Gastroesophageal sphincter (tissue), 4 donors: ENCODE data around the gene PTK6. TPM values are rescaled to one million over a fixed set of nuclear protein-coding genes. Genes with fewer than 3 reads are reported as not detected.

Source experiments
- ATAC-seq: fragments of 150-250 bp; one replicate; pipeline ENCODE4 v1.9.1; 2016; ENCODE audit warnings: mild to moderate bottlenecking, moderate library complexity
- H3K27ac ChIP-seq, 4 donors: fragments of 200-600 bp; sonication (generic) in 3 of 4; 1 replicate in 3 of 4; 2 replicates in 1 of 4; pipeline ENCODE4 v1.5.1; 2016 to 2019
- H3K27me3 ChIP-seq: fragments of 200-600 bp; sonication (generic); one replicate; pipeline ENCODE4 v1.5.1; 2019
- H3K36me3 ChIP-seq, 2 donors: fragments of 200-600 bp; sonication (generic); one replicate each; pipeline ENCODE4 v1.5.1; 2019; ENCODE audit warnings: control low read depth in 1 of 2
- H3K4me1 ChIP-seq, 3 donors: fragments of 200-600 bp; sonication (generic); 1 replicate in 2 of 3; 2 replicates in 1 of 3; pipeline ENCODE4 v1.5.1; 2016 to 2019; ENCODE audit warnings: control low read depth in 2 of 3
- H3K4me3 ChIP-seq, 2 donors: fragments of 200-600 bp; sonication (generic); one replicate each; pipeline ENCODE4 v1.5.1; 2019; ENCODE audit warnings: mild to moderate bottlenecking in 1 of 2, moderate library complexity in 1 of 2
- H3K9me3 ChIP-seq, 3 donors: fragments of 200-600 bp; sonication (generic); one replicate each; pipeline ENCODE4 v1.5.1; 2017 to 2019; ENCODE audit warnings: control low read depth in 2 of 3
- EP300 ChIP-seq: sonication (generic); formaldehyde crosslinking; IDR thresholded peaks from one replicate; pipeline ENCODE4 v1.6.1; 2017; ENCODE audit warnings: antibody characterized with exemption, mild to moderate bottlenecking
- POLR2A ChIP-seq, 2 donors: fragments of 450-650 bp; IDR thresholded peaks; one replicate each; pipeline ENCODE4 v1.6.1; 2017; ENCODE audit warnings: antibody characterized with exemption in 2 of 2, mild to moderate bottlenecking in 2 of 2, moderate library complexity in 1 of 2
- POLR2AphosphoS5 ChIP-seq: sonication (generic); formaldehyde crosslinking; IDR thresholded peaks from one replicate; pipeline ENCODE4 v1.6.1; 2017; ENCODE audit warnings: antibody characterized with exemption
- WGBS, 2 donors: methylation state at CpG; one replicate each; pipeline ENCODE4 v1.1.5; 2018; ENCODE audit warnings: low coverage in 1 of 2; 5-methylcytosine and 5-hydroxymethylcytosine counted together
- total RNA-seq, 4 donors: library from RNA; depleted of rRNA; stranded (reverse); fragments of >200 nt; gene quantifications; one replicate each; pipeline ENCODE4 v1.1.0, GENCODE V29; 2016
- TF ChIP-seq, protein P1 (sequence below), 4 experiments: fragments of 200-600 bp in 2 of 4; fragments of 450-650 bp in 2 of 4; sonication (generic) in 1 of 4; IDR thresholded peaks; one replicate each; pipeline ENCODE4 v1.5.1; 2017 to 2019; ENCODE audit warnings: antibody characterized with exemption in 4 of 4, mild to moderate bottlenecking in 2 of 4, moderate library complexity in 2 of 4

Gene PTK6
- total RNA-seq, 4 donors from 2014 or later, result 0.13 to 2.1 (median 0.42) TPM; not detected in 1

DNA sequence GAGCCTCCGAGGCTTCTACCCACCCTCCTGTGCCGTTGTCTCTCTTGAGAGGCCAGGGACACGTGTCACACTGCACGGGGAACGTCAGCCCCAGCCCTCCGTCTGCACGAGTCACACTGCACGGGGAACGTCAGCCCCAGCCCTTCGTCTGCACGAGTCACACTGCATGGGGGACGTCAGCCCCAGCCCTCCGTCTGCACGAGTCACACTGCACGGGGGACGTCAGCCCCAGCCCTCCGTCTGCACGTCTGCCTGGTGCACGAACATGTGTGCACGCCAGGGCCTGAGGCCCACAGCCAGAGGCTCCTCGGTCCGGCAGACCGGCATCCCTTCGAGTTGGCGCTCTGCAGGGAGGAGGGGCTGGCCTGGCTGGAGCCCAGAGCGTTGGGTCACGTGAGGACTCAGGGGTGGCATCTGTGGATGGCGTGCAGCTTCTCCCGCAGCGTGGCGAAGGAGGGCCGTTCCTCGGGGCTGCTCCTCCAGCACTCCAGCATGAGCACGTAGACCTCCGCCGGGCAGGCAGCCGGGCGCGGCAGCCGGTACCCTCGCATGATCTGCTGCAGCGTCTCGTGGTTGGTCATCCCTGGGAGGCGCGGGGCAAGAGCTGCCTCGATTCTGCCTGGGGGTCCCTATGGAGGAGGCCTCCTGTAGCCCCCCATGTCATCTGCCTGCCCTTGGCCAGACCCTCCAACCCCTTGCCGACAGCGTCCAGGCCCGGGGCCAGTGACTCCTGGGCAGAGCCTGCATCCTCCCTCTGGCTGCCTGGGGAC is 3.4 kb upstream of the PTK6 start:
- H3K36me3 ChIP-seq, result no peaks in the 10 kb centered on the region
- no peak overlapping the region for H3K27ac ChIP-seq
- peaks cover 0 to 25% (median 8%) of the 10 kb centered on the region in 3 donors for H3K4me1 ChIP-seq
- peaks cover 47% of the 10 kb centered on the region for H3K27me3 ChIP-seq
- WGBS, 2 donors, result 93% methylated on average over 3 of the region's 49 CpGs; no CpG with 5 or more reads in 1 of the 2 donors
- no peak for ATAC-seq
- H3K9me3 ChIP-seq, result no peaks in the 10 kb centered on the region
- no peak for TF ChIP-seq POLR2AphosphoS5
- no peak for TF ChIP-seq EP300
- TF ChIP-seq, protein P1, sequence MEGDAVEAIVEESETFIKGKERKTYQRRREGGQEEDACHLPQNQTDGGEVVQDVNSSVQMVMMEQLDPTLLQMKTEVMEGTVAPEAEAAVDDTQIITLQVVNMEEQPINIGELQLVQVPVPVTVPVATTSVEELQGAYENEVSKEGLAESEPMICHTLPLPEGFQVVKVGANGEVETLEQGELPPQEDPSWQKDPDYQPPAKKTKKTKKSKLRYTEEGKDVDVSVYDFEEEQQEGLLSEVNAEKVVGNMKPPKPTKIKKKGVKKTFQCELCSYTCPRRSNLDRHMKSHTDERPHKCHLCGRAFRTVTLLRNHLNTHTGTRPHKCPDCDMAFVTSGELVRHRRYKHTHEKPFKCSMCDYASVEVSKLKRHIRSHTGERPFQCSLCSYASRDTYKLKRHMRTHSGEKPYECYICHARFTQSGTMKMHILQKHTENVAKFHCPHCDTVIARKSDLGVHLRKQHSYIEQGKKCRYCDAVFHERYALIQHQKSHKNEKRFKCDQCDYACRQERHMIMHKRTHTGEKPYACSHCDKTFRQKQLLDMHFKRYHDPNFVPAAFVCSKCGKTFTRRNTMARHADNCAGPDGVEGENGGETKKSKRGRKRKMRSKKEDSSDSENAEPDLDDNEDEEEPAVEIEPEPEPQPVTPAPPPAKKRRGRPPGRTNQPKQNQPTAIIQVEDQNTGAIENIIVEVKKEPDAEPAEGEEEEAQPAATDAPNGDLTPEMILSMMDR (IDR thresholded peaks at IDR 0.05), result no peak
- TF ChIP-seq POLR2A (IDR thresholded peaks at IDR 0.05), result no peak
- H3K4me3 ChIP-seq, result no peak overlapping the region

DNA sequence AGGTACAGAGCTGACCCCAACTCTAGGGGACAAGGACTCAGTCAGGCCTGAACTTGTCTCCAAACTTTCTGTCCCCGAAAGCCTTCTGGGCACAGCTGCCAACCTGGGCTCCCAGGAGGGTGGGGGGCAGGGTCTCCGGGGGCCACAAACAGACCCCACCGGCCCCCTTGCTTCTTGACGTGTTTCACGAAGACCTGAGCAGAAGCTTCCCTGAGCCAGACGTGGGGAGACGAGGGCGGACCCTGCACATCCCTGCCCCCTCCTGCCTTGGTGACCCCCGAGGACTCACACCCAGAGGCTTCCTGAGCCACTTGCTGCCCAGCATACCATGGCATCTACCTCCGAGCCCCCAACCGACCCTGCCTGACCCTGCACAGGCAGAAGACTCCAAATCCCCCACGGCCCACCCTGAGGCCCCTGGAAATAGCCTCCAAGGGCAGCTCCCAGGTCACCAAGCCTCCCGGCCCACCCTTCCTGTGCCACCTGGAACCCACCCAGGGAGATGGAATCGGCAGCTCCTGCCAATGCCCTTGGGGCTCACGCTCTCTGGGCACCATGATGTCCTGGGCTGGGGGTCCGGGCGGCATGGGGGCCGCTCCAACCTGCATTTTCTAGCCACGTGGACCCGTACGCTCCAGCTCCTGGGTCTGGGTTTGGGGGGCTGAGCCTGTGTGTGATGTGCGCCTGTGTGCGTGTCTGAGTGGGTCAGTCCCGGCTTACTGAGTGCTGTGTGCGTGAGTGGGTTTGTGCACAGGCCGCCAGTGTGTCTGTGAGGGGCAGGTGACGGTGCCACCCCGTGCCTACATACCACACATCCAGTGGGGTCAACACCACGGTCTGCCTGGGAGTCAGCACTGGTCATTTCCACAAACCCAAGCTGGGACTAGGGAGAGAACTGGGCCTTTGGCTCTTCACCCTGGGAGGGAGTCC is 2.5 kb upstream of the PTK6 start:
- no peak for ATAC-seq
- Histone ChIP-seq H3K9me3 (no peaks in the 10 kb centered on the region), H3K27ac (no peak overlapping the region), H3K4me3 (no peak overlapping the region), H3K27me3 (peaks cover 47% of the 10 kb centered on the region), H3K4me1 (peaks cover 0 to 33% (median 12%) of the 10 kb centered on the region in 3 donors), H3K36me3 (no peaks in the 10 kb centered on the region)
- no peak for TF ChIP-seq EP300
- TF ChIP-seq POLR2AphosphoS5, result no peak
- TF ChIP-seq, protein P1 (IDR thresholded peaks at IDR 0.05), result no peak
- TF ChIP-seq POLR2A (IDR thresholded peaks at IDR 0.05), result no peak
- WGBS, 2 donors, result 100% methylated on average over 1 to 2 of the region's 29 CpGs

DNA sequence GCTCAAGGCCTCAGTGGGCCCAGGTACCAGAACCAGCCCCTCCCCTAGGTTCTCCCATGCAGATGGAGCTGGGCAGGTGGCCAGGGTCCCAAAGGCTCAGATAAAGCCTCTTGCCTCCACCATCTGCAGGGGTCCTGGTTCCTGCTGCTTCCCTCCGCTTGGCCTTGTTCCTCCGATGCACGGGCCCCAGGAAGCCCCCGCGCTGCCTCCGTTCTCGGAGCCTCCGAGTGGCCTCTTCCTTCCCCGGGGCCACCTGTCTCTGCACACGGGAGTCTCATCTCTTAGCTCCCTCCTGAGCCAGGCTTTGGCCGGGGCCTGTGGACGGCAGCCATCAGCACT is 1.9 kb upstream of the PTK6 start:
- Histone ChIP-seq H3K9me3 (no peaks in the 10 kb centered on the region), H3K27me3 (peaks cover 47% of the 10 kb centered on the region), H3K36me3 (no peaks in the 10 kb centered on the region), H3K4me3 (no peak overlapping the region), H3K27ac (no peak overlapping the region), H3K4me1 (peaks cover 0 to 36% (median 12%) of the 10 kb centered on the region in 3 donors)
- TF ChIP-seq POLR2AphosphoS5 (no peak), POLR2A (IDR thresholded peaks at IDR 0.05) (no peak), EP300 (no peak)
- TF ChIP-seq, protein P1 (IDR thresholded peaks at IDR 0.05), result no peak
- no CpG with 5 or more reads among the region's 12 CpGs for WGBS, 2 donors
- no peak for ATAC-seq

DNA sequence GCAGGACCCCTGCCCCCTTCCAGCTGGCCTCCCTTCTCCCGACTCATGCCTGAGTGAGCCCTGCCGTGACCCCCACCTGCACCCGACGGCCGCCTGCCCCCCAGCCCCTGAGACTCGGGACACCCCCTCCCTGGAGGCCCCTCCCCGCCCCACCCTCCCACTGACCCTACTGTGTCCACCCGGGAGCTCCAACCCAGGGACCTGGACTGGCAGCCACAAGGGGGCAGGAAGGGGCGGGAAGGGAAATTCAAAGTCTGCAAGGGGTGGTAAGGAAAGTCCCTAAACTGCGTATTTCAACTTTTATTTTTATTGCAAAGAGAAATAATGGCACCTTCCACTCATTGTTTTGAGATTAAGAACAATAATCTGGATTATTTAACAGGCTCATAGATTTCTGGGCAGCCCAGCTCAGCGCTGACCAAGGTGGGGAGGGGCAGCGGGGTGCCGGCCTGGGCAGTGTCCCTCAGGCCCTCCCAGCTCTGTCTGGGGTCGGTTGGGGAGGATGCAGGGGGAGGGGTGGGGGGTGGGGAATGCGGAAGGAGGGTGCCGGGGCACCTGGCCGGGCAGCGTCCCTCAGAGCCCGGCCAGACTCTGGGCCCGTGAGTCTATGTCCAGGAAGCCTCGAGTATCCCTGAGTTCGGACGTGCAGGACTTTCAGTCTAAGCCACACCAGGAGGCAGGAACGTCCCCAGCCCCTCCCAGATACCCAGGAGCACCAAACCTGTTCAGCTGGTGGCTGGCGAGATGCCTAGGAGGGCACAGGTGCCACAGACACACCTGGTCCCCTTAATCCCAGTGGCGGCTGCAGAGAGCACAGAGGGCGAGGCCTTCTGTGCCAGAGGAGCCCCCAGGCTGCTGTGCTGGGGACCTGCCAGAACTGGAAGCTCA is 1.3 kb upstream of the PTK6 start:
- peak overlapping the region in 1 of 4 donors; percentile 52 for H3K27ac ChIP-seq
- 100% methylated on average over 2 of the region's 27 CpGs; no CpG with 5 or more reads in 1 of the 2 donors for WGBS, 2 donors
- peak; percentile 6 for ATAC-seq

More for the DNA sequence above, 1.3 kb upstream of the PTK6 start:
- no peaks in the 10 kb centered on the region for H3K36me3 ChIP-seq
- H3K9me3 ChIP-seq, result no peaks in the 10 kb centered on the region
- H3K4me3 ChIP-seq, result peak overlapping the region in 1 of 2 donors; percentile 42
- H3K27me3 ChIP-seq, result peaks cover 51% of the 10 kb centered on the region
- peaks cover 0 to 36% (median 12%) of the 10 kb centered on the region in 3 donors for H3K4me1 ChIP-seq
- no peak for TF ChIP-seq EP300
- TF ChIP-seq, protein P1 (IDR thresholded peaks at IDR 0.05), result peak in 1 of 4 experiments; percentile 32
